ENCODE measurements around the gene AADACL3.

DNA sequence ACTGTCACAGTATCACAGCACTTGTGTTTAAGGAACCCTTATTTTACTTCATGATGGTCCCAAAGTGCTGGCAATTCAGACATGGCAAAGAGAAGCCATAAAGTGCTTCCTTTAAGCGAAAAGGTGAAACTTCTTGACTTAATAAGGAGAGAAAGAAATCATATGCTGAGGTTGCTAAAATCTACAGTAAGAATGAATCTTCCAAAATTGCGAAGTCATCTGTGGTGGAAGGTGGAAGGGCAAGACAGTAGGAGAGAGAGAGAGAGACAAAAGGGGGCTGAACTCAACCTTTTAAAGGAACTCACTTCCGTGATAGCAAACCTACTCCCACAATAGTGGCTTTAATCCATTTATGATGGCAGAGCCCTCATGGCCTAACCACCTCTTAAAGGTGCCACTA is 19.3 kb upstream of the AADACL3 start:
- TF ChIP-seq PHB2 (IDR thresholded peaks at IDR 0.05; ENCODE audit: low read depth) (no peak), CHD4 (IDR thresholded peaks at IDR 0.05; ENCODE audit: insufficient read depth, insufficient replicate concordance, low read depth, low read length, poor library complexity, severe bottlenecking) (no peak), CTBP1 (IDR thresholded peaks at IDR 0.05; ENCODE audit: borderline replicate concordance) (no peak), POLR2AphosphoS5 (IDR thresholded peaks at IDR 0.05; ENCODE audit: control insufficient read depth, insufficient read depth, low read depth, low read length) (no peak), NFYB (IDR thresholded peaks at IDR 0.05; ENCODE audit: extremely low read depth, insufficient read length) (no peak)
- TF ChIP-seq, protein P1, sequence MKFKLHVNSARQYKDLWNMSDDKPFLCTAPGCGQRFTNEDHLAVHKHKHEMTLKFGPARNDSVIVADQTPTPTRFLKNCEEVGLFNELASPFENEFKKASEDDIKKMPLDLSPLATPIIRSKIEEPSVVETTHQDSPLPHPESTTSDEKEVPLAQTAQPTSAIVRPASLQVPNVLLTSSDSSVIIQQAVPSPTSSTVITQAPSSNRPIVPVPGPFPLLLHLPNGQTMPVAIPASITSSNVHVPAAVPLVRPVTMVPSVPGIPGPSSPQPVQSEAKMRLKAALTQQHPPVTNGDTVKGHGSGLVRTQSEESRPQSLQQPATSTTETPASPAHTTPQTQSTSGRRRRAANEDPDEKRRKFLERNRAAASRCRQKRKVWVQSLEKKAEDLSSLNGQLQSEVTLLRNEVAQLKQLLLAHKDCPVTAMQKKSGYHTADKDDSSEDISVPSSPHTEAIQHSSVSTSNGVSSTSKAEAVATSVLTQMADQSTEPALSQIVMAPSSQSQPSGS (CRISPR knock-in tag; IDR thresholded peaks at IDR 0.05), result no peak
- TF ChIP-seq, protein P2, sequence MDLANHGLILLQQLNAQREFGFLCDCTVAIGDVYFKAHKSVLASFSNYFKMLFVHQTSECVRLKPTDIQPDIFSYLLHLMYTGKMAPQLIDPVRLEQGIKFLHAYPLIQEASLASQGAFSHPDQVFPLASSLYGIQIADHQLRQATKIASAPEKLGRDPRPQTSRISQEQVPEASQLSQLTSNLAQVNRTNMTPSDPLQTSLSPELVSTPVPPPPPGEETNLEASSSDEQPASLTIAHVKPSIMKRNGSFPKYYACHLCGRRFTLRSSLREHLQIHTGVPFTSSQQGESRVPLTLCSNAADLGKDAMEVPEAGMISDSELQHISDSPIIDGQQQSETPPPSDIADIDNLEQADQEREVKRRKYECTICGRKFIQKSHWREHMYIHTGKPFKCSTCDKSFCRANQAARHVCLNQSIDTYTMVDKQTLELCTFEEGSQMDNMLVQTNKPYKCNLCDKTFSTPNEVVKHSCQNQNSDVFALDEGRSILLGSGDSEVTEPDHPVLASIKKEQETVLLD (IDR thresholded peaks at IDR 0.05), result no peak
- TF ChIP-seq, protein P3, sequence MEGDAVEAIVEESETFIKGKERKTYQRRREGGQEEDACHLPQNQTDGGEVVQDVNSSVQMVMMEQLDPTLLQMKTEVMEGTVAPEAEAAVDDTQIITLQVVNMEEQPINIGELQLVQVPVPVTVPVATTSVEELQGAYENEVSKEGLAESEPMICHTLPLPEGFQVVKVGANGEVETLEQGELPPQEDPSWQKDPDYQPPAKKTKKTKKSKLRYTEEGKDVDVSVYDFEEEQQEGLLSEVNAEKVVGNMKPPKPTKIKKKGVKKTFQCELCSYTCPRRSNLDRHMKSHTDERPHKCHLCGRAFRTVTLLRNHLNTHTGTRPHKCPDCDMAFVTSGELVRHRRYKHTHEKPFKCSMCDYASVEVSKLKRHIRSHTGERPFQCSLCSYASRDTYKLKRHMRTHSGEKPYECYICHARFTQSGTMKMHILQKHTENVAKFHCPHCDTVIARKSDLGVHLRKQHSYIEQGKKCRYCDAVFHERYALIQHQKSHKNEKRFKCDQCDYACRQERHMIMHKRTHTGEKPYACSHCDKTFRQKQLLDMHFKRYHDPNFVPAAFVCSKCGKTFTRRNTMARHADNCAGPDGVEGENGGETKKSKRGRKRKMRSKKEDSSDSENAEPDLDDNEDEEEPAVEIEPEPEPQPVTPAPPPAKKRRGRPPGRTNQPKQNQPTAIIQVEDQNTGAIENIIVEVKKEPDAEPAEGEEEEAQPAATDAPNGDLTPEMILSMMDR (IDR thresholded peaks at IDR 0.05 in 2 of 3, conservative IDR thresholded peaks at IDR 0.05 in 1 of 3; ENCODE audit: insufficient read depth in 2 of 3, low read depth in 1 of 3, low read length in 3 of 3), result no peak
